Activated CD4-positive, alpha-beta T cell treated with anti-CD3 and anti-CD28 coated beads, Interleukin-2, amount 50 U/mL, for 48 hours (primary cell): ENCODE measurements around the gene NCKIPSD.

ENCODE experiments used
- DNase-seq, 2 experiments: peaks; one replicate each; pipeline ENCODE4 v3.0.0-alpha.2; 2020

NCKIPSD gene

GRCh38 chr3:48644898-48645760 lies 40.6 kb downstream of the NCKIPSD start:
- DNase-seq, result no peak

DNA sequence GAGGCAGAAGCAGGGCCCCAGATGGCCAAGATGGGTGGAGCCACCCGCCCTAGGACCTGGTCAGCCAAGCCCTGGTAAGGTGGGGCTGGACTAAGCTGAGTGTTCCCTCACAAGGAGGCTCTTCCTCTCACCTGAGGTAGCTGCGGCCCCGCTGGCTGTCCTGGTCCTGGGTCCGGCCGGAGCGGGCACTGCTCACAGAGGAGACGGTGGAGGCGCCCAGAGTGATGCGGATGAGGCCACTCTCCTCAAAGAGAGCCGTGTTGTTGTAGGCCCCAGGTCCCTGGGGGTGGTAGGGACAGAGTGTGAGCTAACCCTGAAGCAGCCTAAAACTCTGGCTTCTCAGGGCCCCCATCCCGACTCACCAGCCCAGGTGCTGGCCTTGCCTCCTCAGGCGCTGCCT lies 43.1 kb downstream of the NCKIPSD start:
- DNase-seq, result no peak

DNA sequence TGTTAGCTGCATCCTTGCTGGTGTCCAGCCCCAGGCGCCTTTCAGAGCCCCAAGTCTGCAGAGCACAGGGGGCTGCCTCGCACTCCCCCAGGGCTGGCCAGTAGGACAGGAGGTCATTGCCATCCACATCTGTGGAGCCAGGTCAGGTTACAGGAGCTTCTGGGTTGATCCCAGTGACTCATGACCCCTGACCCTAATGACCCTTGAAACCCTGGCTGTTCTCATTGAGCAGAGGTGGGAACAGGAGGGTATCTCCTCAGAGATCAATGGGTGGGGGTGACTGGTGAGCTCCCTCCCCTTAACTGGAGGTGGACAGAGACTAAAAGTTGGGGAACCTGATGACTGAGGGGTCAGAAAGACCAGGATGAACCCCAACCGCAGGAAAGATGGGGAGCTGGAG lies 44.3 kb downstream of the NCKIPSD start:
- DNase-seq, result no peak

GRCh38 chr3:48639944-48640606 lies 45.6 kb downstream of the NCKIPSD start:
- DNase-seq, result no peak

DNA sequence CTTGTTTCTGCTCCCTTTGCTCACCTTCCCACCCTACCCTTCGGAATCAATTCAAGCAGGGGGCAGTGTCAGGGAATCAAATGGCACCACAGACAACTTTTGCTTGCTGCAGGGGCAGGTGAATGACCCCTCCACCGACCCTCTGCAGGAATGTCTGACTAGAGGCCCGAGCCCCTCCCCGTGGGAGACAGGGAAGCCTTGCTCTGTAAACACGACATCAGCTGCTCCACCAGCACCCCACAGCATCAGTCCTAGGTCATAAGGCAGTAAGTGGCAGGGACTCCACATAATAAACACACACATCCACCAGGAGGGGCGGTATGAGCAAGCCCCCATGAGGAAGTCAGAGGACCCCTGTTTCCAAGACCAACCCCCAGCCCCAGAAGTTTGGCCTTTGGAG lies 48.4 kb downstream of the NCKIPSD start:
- DNase-seq, result no peak

GRCh38 chr3:48636149-48636655 lies 49.5 kb downstream of the NCKIPSD start:
- DNase-seq, result no peak

DNA sequence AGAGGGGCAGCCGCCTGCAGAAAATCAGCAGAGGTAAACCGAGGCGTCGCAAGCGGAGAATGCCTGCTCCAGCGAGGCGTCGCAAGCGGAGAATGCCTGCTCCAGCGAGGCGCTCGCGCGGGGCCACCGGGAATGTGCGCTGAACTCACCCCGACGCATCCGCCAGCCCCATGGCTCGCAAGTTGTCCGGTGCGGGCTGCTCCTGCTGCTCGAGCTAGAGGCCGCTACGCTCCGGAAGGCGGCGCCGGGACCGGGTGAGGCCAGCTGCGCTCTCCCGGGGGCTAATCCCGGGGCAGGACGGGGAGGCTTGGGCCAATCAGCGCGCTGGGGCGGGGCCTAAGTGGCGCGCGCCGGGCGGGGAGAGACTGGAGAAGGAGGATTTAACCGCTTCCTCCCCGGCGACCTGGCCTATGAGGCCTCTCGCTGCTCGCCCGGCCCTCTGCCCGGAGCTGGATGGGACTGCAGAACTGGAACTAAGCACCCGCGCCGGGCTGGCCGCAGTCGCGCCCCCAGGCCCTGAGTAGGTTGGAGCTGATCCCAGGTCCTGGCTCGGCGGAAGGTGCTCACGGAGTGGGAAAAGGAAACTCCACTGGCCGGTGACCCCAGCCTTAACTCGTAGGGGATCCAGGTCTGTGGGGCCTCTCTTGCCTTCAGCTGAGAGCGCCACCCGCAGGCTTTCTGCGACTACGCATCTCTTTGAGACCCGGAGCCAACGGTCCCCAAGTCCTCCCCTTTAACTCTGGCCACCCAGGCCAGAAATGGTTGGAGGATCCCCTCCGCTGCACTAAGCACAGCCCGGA lies 50.3 kb downstream of the NCKIPSD start, which contains the start of gene SLC26A6:
SLC26A6 (minus strand) TSS at position 240 of the 800 bp plus-strand sequence; CDS start at position 172, 68 bp downstream.
- DNase-seq, result peak; percentile 97

- peak; percentile 68 to 73 for DNase-seq
Measured at GRCh38 chr3:48634661-48635221, 51.0 kb downstream of the NCKIPSD start.

- DNase-seq, result no peak
Measured at GRCh38 chr3:48633743-48634142, 52.0 kb downstream of the NCKIPSD start.

GRCh38 chr3:48633256-48633655 lies 52.5 kb downstream of the NCKIPSD start:
- DNase-seq, result no peak

DNA sequence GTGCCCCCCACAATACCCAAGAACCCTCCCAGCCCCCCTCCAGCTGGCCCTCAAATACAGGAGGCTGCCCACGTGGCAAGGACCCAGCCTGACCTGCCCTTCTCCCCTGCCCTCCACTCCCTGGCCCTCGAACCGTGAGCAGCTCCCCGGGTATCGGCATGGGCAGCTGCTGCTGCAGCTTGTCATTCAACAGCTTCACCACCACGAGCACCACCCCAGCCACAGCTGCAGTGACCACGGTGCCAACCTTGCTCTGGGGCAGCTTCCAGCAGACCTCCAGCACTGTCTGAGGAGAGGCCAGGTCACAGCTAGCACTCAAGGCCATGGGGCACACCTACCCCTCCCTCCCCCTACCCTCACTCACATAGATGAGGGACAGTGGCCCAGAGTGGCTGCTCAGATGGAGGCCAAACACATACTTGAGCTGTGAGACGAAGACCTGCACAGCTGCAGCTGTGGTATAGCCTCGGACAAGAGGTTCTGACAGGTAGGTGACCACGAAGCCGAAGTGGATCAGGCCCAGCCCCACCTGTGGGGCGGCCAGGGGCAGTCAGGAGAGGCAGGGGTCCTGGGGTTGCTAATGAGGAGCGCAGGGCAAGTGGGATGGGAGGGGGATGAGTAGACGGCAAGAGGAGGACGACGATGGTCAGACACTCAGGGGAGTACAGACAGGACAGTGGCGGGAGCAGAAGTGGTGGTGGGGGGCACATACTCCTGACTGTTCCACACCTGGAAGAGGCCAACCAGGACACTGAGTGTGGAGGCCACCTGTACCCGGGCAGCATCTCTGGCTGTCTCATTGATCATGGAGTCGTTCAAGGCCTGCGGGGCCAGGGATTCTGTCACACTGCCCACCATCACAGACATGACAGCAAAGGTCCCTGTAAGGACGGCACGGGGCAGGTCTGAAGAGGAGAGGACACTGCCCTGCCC lies 53.9 kb downstream of the NCKIPSD start:
- DNase-seq, result no peak

DNA sequence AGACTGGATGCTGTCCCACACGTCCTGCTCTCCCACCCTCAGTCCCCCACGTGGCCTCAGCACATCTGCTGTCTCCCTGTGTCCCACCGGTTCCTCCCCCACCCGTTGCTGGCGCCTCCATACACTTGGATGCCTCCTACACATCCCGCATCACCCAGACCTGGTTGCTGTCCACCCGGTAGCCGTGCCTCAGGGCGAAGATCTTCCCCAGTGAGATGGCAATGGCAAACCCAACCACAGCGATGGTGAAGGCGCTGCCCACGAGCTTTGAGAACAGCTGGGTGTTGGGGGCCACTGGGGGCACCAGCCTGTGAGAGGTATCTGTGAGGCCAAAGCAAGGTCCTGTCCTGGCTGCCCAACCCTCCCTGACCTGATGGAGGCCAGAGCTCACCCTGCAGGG lies 54.9 kb downstream of the NCKIPSD start:
- DNase-seq, result no peak

GRCh38 chr3:48630407-48630806 lies 55.3 kb downstream of the NCKIPSD start:
- DNase-seq, result no peak

DNA sequence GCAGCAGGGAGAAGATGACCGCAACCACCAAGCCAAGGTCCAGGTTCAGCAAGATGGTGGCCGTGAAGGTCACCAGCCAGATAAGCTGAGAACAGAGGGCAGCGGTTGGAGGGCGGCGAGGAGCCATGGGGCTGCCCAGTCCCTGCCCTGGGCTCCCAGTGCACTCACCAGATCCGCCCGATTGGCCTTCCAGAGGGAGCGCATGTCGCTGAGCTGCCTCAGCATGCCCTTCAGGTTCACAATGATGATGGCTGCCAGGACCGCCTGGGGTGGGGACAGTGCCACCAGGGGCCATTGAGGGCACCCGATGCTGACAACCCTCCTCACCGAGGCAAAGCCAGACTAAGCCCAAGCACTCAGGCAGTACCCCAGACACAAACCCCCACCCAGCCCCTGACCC lies 55.8 kb downstream of the NCKIPSD start:
- DNase-seq, result no peak

- DNase-seq, result no peak
Measured at GRCh38 chr3:48628277-48629017, 57.3 kb downstream of the NCKIPSD start.

GRCh38 chr3:48625600-48625999 lies 60.1 kb downstream of the NCKIPSD start:
- DNase-seq, result no peak

GRCh38 chr3:48624767-48625166 lies 60.9 kb downstream of the NCKIPSD start:
- DNase-seq, result no peak

- no peak for DNase-seq
Measured at GRCh38 chr3:48623851-48624547, 61.7 kb downstream of the NCKIPSD start.
